Measurements from ENCODE around the gene ROBO3.
A peak's percentile ranks its signal among the peaks of the same experiment; 100 is the strongest.

Gene ROBO3

GRCh38 chr11:124893781-124894401 is 28.7 kb downstream of the ROBO3 start:
- DNase-seq: no peak

GRCh38 chr11:124894606-124895430 is 29.6 kb downstream of the ROBO3 start:
- DNase-seq: no peak

- DNase-seq: no peak
Measured at GRCh38 chr11:124895471-124895971, 30.3 kb downstream of the ROBO3 start.

- DNase-seq: no peak
Measured at GRCh38 chr11:124896071-124896750, 31.0 kb downstream of the ROBO3 start.

- peak; percentile 76 for DNase-seq
Measured at GRCh38 chr11:124896821-124897391, 31.7 kb downstream of the ROBO3 start.

- no peak for DNase-seq
Measured at GRCh38 chr11:124897674-124898262, 32.5 kb downstream of the ROBO3 start, which contains the start of gene ROBO4. TSS of gene ROBO4 (minus strand) at chr11:124897865. CDS start at chr11:124897795, 70 bp downstream.

GRCh38 chr11:124898263-124898680 is 33.0 kb downstream of the ROBO3 start:
- no peak for DNase-seq

GRCh38 chr11:124898711-124899110 is 33.5 kb downstream of the ROBO3 start:
- DNase-seq: peak; percentile 86

GRCh38 chr11:124899383-124900145 is 34.3 kb downstream of the ROBO3 start:
- no peak for DNase-seq

GRCh38 chr11:124900464-124900863 is 35.2 kb downstream of the ROBO3 start:
- DNase-seq: peak; percentile 59

GRCh38 chr11:124902616-124903015 is 37.4 kb downstream of the ROBO3 start:
- no peak for DNase-seq

- no peak for DNase-seq
Measured at GRCh38 chr11:124915541-124916369, 50.5 kb downstream of the ROBO3 start.

- no peak for DNase-seq
Measured at GRCh38 chr11:124916370-124916710, 51.1 kb downstream of the ROBO3 start.

- peak; percentile 74 for DNase-seq
Measured at GRCh38 chr11:124917115-124917637, 51.9 kb downstream of the ROBO3 start.

- no peak for DNase-seq
Measured at GRCh38 chr11:124918950-124919349, 53.7 kb downstream of the ROBO3 start, which contains the start of gene HEPN1. TSS of gene HEPN1 (plus strand) at chr11:124919250.

GRCh38 chr11:124919898-124920297 is 54.7 kb downstream of the ROBO3 start:
- no peak for DNase-seq

GRCh38 chr11:124920356-124920755 is 55.1 kb downstream of the ROBO3 start:
- no peak for DNase-seq

GRCh38 chr11:124920870-124921609 is 55.8 kb downstream of the ROBO3 start:
- DNase-seq: peak; percentile 87

- DNase-seq: no peak
Measured at GRCh38 chr11:124922831-124923230, 57.6 kb downstream of the ROBO3 start.

- DNase-seq: no peak
Measured at GRCh38 chr11:124923296-124923695, 58.1 kb downstream of the ROBO3 start.

All from right hindlimb (tissue), 1 donor.